ENCODE measurements around the gene TADA2B.

GRCh38 chr4:7066493-7066892, 23.3 kb downstream of the TADA2B start:
- no peak for TF ChIP-seq ELK1 (IDR thresholded peaks at IDR 0.05; ENCODE audit: borderline replicate concordance, low read depth, low read length)
- TF ChIP-seq CTCF (conservative IDR thresholded peaks at IDR 0.05; ENCODE audit: low read depth, low read length) = no peak
- TF ChIP-seq POLR2A (IDR thresholded peaks at IDR 0.05; ENCODE audit: low read depth, low read length) = no peak
- TF ChIP-seq MAZ (IDR thresholded peaks at IDR 0.05; ENCODE audit: borderline replicate concordance, low read depth, low read length) = no peak
- no peak for TF ChIP-seq RFX5 (IDR thresholded peaks at IDR 0.05; ENCODE audit: low read depth, low read length)
- no peak for TF ChIP-seq BHLHE40 (IDR thresholded peaks at IDR 0.05; ENCODE audit: low read depth, low read length)
- no peak for TF ChIP-seq CEBPB (IDR thresholded peaks at IDR 0.05; ENCODE audit: low read depth, low read length)
- no peak for TF ChIP-seq RAD21 (IDR thresholded peaks at IDR 0.05; ENCODE audit: low read length)
- no peak for TF ChIP-seq MXI1 (IDR thresholded peaks at IDR 0.05; ENCODE audit: borderline replicate concordance, low read depth, low read length)
- no peak for TF ChIP-seq USF2 (IDR thresholded peaks at IDR 0.05; ENCODE audit: low read depth, low read length)
- no peak for TF ChIP-seq RCOR1 (IDR thresholded peaks at IDR 0.05; ENCODE audit: insufficient replicate concordance, low read length)
- no peak for TF ChIP-seq SMC3 (IDR thresholded peaks at IDR 0.05; ENCODE audit: low read depth, low read length)
- TF ChIP-seq MAFK (IDR thresholded peaks at IDR 0.05; ENCODE audit: low read depth, low read length) = no peak
- TF ChIP-seq NFE2L2 (IDR thresholded peaks at IDR 0.05; ENCODE audit: low read depth, low read length) = no peak

Measured in IMR-90 (cell line).